ENCODE data around the gene TAS1R2.

TAS1R2 gene

DNA sequence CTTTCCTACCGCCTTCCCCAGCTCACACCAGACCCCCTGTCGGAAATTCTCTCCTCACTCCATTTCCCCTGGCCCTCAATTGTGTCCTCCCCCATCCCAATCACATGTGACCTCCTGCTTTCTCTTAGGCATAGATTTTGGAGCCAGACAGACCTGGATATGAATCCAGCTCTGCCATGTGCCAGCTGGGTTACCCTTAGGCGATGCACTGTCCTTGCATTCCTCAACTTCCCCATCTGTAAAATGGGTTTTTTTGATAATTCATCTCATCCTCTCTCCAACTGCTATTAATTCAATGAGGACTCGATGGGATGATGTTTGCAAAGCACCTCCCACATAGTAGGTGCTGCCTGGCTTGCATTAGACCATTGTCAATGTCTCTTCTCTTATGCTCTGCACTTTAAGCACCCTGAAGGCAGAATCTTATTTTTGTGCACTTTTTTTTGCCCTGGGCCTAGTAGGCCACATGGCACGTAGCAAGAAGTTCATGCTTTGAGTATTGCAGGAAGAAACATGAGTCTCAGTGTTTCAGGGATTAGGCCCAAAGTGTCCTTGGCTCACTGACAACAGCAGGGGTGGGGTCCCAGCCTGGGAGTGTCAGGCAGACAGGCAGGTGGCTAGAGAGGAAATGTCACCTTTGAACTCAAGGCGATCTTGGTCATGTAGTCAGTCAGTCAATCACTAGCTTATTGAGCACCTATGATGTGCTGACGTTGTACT is 47.6 kb downstream of the TAS1R2 start:
- Histone ChIP-seq H3K27me3 (replicated peaks; ENCODE audit: control insufficient read depth, insufficient read depth, low read length) (no peaks in the 10 kb centered on the region; the same call in 1 of the 2 replicates), H3K4me3 (replicated peaks; ENCODE audit: low read depth, low read length) (no peak overlapping the region), H3K36me3 (ENCODE audit: control insufficient read depth, insufficient read depth, low read length) (no peaks in the 10 kb centered on the region)
- TF ChIP-seq, protein P1, sequence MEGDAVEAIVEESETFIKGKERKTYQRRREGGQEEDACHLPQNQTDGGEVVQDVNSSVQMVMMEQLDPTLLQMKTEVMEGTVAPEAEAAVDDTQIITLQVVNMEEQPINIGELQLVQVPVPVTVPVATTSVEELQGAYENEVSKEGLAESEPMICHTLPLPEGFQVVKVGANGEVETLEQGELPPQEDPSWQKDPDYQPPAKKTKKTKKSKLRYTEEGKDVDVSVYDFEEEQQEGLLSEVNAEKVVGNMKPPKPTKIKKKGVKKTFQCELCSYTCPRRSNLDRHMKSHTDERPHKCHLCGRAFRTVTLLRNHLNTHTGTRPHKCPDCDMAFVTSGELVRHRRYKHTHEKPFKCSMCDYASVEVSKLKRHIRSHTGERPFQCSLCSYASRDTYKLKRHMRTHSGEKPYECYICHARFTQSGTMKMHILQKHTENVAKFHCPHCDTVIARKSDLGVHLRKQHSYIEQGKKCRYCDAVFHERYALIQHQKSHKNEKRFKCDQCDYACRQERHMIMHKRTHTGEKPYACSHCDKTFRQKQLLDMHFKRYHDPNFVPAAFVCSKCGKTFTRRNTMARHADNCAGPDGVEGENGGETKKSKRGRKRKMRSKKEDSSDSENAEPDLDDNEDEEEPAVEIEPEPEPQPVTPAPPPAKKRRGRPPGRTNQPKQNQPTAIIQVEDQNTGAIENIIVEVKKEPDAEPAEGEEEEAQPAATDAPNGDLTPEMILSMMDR (IDR thresholded peaks at IDR 0.05; ENCODE audit: insufficient read depth, low read length, poor library complexity, severe bottlenecking): no peak
- no peak for DNase-seq (ENCODE audit: extremely low read depth, insufficient read length)

DNA sequence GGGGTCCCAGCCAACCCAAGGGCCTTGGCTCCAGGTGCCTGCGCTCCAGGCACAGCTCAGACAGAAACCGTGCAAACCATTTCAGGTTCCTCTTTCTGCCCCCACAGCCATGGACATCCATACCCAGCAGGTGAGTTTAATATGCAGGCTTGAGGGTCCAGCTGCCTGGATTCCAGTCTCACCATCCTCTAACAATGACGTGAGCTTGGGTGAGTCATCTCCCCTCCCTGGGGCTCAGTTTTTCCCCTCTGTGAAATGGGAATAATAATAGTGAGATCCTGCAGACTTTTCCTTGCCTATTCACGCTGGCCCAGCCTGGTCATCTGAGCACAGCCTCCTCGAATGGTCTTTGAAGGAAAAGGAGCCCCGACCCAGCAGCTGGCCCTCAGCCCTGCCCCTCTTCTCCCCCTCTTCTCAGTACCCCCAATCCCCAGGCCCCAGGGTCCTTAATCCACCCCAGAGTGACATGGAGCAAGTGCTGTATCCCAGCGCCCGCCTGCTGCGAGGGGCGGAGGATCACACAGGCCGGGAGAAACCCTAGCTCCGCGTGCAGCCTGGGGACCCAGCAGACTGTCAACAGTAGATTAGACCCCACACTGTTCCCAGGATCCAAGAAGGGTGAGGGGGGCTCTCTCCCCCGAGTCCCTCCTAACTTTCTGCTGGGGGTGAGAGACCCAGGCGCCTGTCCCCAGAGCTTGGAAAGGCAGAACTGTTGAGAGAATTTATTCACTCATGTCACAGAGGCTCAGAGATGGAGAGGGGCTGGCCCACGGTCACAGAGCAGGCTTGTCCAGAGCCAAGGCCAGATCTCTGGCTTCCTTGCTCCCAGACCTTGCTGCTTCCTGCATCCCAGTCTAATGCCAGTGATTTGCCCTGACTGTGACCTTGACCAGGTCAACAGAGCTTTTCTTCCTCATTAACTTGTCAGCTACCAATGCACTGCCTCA is 49.2 kb downstream of the TAS1R2 start:
- no peaks in the 10 kb centered on the region for H3K36me3 ChIP-seq (ENCODE audit: control insufficient read depth, insufficient read depth, low read length)
- no peaks in the 10 kb centered on the region; the same call in 1 of the 2 replicates for H3K27me3 ChIP-seq (replicated peaks; ENCODE audit: control insufficient read depth, insufficient read depth, low read length)
- no peak for DNase-seq (ENCODE audit: extremely low read depth, insufficient read length)
- TF ChIP-seq, protein P1 (IDR thresholded peaks at IDR 0.05; ENCODE audit: insufficient read depth, low read length, poor library complexity, severe bottlenecking): no peak
- no peak overlapping the region for H3K4me3 ChIP-seq (replicated peaks; ENCODE audit: low read depth, low read length)

DNA sequence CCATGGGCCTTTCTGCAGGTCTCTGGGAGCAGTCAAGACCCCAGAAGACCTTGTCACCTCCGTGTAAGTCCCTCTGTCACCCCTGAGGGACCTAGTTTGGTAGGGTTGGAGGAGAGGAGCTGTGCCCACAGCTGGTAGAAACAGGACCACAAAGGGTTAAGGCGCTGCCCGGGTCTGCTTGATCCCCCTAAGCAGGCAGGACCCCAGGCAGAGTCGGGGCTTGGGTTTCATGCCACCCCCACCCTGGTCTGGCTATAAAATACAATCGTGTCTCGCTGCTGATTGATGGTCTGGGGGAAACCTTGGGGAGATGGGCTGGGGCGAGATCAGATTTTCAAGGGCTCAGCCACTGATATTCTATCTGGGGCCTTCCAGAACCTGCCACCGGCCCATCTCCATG is 50.9 kb downstream of the TAS1R2 start:
- DNase-seq (ENCODE audit: extremely low read depth, insufficient read length): no peak
- TF ChIP-seq, protein P1 (IDR thresholded peaks at IDR 0.05; ENCODE audit: insufficient read depth, low read length, poor library complexity, severe bottlenecking): no peak
- no peaks in the 10 kb centered on the region; the same call in 1 of the 2 replicates for H3K27me3 ChIP-seq (replicated peaks; ENCODE audit: control insufficient read depth, insufficient read depth, low read length)
- H3K4me3 ChIP-seq (replicated peaks; ENCODE audit: low read depth, low read length): no peak overlapping the region
- H3K36me3 ChIP-seq (ENCODE audit: control insufficient read depth, insufficient read depth, low read length): no peaks in the 10 kb centered on the region

DNA sequence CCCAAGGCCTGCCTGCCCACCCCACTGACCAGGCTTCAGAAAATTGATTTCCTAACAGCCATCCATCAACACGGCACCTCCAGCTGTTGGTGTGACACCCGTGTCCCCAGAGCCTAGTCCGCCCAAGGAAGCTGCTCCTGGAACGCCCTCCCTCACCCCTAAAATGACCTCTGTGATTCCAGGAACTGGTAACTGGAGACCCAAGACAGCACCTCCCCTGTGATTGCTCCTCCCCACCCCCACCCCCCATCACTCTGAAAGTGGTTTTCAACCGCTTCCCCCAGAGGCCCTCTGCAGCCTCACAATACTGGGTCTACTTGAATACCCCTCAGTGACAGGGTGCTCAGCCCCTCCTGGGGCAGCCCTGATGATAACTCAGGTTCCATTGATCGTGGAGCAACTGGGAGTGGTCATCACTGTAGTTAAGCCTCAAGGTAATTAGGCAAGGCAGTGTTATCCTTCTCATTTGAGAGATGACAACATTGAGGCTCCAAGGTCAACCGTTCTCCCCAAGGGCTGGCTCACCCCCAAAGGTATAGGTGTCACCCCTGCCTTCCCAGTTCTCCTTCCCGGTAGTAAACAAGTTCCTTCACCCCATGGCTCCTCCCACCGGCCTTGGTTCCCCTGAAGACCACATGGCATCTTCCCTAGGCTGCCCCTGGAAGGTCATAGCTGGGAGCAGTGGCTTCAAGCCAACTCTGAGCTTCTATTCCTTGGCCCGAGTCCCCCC is 52.0 kb downstream of the TAS1R2 start:
- no peak for DNase-seq (ENCODE audit: extremely low read depth, insufficient read length)
- no peak overlapping the region for H3K4me3 ChIP-seq (replicated peaks; ENCODE audit: low read depth, low read length)
- no peaks in the 10 kb centered on the region; the same call in 1 of the 2 replicates for H3K27me3 ChIP-seq (replicated peaks; ENCODE audit: control insufficient read depth, insufficient read depth, low read length)
- H3K36me3 ChIP-seq (ENCODE audit: control insufficient read depth, insufficient read depth, low read length): no peaks in the 10 kb centered on the region
- TF ChIP-seq, protein P1 (IDR thresholded peaks at IDR 0.05; ENCODE audit: insufficient read depth, low read length, poor library complexity, severe bottlenecking): no peak

DNA sequence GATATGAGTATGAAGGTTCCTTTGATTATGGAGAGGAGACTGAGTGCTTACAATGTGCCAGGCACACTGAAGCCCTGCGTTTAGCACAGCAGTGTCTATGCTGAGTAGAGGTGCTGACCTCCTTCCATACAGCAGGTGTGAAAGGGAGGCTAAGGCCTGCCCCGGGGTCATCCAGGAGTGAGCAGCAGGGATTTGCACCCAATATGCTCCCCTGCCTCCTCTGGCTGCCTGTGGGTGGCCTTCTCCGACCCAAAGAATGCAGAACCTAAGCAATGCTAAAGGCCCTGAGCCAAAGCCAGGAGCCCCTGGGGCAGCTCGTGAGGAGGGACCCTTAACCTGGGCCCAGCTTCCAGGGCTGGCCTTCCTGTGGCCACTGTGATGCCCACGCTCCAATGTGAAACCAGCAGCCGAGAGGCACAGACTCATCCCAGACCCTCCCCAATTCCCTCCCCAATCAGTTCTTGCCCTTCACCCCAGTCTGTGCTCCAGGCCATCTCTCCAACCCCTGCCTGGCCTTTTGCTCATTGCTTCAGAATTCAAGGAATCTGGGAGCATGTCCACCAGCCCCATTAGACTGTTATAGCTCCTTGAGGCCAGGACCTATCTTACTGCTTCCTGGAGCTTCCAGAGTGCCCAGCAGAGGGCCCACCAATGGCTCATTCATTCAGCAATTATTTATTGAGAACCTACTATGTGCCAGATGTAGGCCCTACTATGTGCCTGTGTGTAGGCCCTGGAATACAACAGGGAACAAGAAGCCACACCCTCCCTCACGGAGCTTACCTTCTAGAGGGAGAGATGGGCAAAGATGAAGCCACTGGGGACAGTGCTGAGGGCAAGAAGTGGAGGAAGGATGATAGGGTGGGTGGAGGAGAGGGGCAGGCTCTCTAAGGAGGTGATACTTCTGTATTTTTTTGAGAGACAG is 53.3 kb downstream of the TAS1R2 start:
- Histone ChIP-seq H3K27me3 (replicated peaks; ENCODE audit: control insufficient read depth, insufficient read depth, low read length) (no peaks in the 10 kb centered on the region; the same call in 1 of the 2 replicates), H3K36me3 (ENCODE audit: control insufficient read depth, insufficient read depth, low read length) (no peaks in the 10 kb centered on the region), H3K4me3 (replicated peaks; ENCODE audit: low read depth, low read length) (no peak overlapping the region)
- TF ChIP-seq, protein P1 (IDR thresholded peaks at IDR 0.05; ENCODE audit: insufficient read depth, low read length, poor library complexity, severe bottlenecking): no peak
- no peak for DNase-seq (ENCODE audit: extremely low read depth, insufficient read length)

Measured in GM06990 (cell line).